H9 (cell line): ENCODE measurements around the gene POLR2L. TPM values are rescaled to one million over a fixed set of nuclear protein-coding genes. Genes with fewer than 3 reads are reported as not detected.

Source experiments
- DNase-seq: peaks from one replicate; pipeline ENCODE4 v3.0.0-alpha.2; 2017
- H2AFZ ChIP-seq: one replicate; pipeline ENCODE4 v1.6.1; 2013; ENCODE audit warnings: mild to moderate bottlenecking, low read length, control low read depth, moderate library complexity
- H2AK5ac ChIP-seq: 2 replicates; pipeline ENCODE4 v1.6.1; 2013; ENCODE audit warnings: low read length, control low read depth, mixed read lengths; ENCODE audit not compliant: insufficient read length
- H2BK120ac ChIP-seq: one replicate; pipeline ENCODE4 v1.6.1; 2013; ENCODE audit warnings: low read depth, mild to moderate bottlenecking, low read length, control low read depth, inconsistent platforms; ENCODE audit not compliant: poor library complexity, severe bottlenecking
- H2BK12ac ChIP-seq: 2 replicates; pipeline ENCODE4 v1.6.1; 2013; ENCODE audit warnings: low read length, control low read depth, mixed read lengths, low read depth; ENCODE audit not compliant: insufficient read length
- H2BK15ac ChIP-seq: 2 replicates; pipeline ENCODE4 v1.6.1; 2013; ENCODE audit warnings: low read depth, low read length, control low read depth
- H2BK20ac ChIP-seq: one replicate; pipeline ENCODE4 v1.6.1; 2013; ENCODE audit warnings: low read depth, mild to moderate bottlenecking, low read length, control low read depth, inconsistent platforms; ENCODE audit not compliant: poor library complexity, severe bottlenecking
- H2BK5ac ChIP-seq: 2 replicates; pipeline ENCODE4 v1.6.1; 2013; ENCODE audit warnings: low read length, control low read depth, mixed read lengths; ENCODE audit not compliant: insufficient read length
- H3K14ac ChIP-seq: 2 replicates; pipeline ENCODE4 v1.6.1; 2013; ENCODE audit warnings: low read length, control low read depth; ENCODE audit not compliant: insufficient read depth
- H3K18ac ChIP-seq: 2 replicates; pipeline ENCODE4 v1.6.1; 2013; ENCODE audit warnings: low read depth, mild to moderate bottlenecking, mixed read lengths, low read length, control low read depth; ENCODE audit not compliant: insufficient read length
- H3K23ac ChIP-seq: 2 replicates; pipeline ENCODE4 v1.6.1; 2013; ENCODE audit warnings: low read length, control low read depth, mixed read lengths, low read depth; ENCODE audit not compliant: insufficient read length
- H3K23me2 ChIP-seq: 2 replicates; pipeline ENCODE4 v1.6.1; 2013; ENCODE audit warnings: low read depth, mild to moderate bottlenecking, mixed read lengths, low read length, control low read depth; ENCODE audit not compliant: insufficient read length, poor library complexity, severe bottlenecking
- H3K27ac ChIP-seq: 2 replicates; pipeline ENCODE4 v1.5.1; 2013; ENCODE audit warnings: low read length, control low read depth, mixed read lengths, low read depth; ENCODE audit not compliant: insufficient read length
- H3K27me3 ChIP-seq: 2 replicates; pipeline ENCODE4 v1.6.1; 2013; ENCODE audit warnings: low read length, control low read depth, inconsistent platforms; ENCODE audit not compliant: insufficient read depth
- H3K4ac ChIP-seq: 2 replicates; pipeline ENCODE4 v1.6.1; 2013; ENCODE audit warnings: low read depth, mild to moderate bottlenecking, control low read depth, inconsistent platforms, low read length, moderate library complexity
- H3K4me1 ChIP-seq: 2 replicates; pipeline ENCODE4 v1.6.1; 2013; ENCODE audit warnings: low read length, control low read depth, inconsistent platforms; ENCODE audit not compliant: insufficient read depth
- H3K4me2 ChIP-seq: 2 replicates; pipeline ENCODE4 v1.6.1; 2013; ENCODE audit warnings: low read length, control low read depth, mixed read lengths; ENCODE audit not compliant: insufficient read length, insufficient read depth
- H3K56ac ChIP-seq: 2 replicates; pipeline ENCODE4 v1.6.1; 2013; ENCODE audit warnings: low read depth, mild to moderate bottlenecking, mixed read lengths, low read length, control low read depth; ENCODE audit not compliant: insufficient read length
- H3K79me1 ChIP-seq: 2 replicates; pipeline ENCODE4 v1.6.1; 2013; ENCODE audit warnings: low read depth, mild to moderate bottlenecking, moderate library complexity, low read length, control low read depth, inconsistent platforms; ENCODE audit not compliant: insufficient read depth, poor library complexity, severe bottlenecking
- H3K79me2 ChIP-seq: 2 replicates; pipeline ENCODE4 v1.6.1; 2013; ENCODE audit warnings: low read length, control low read depth, inconsistent platforms; ENCODE audit not compliant: insufficient read depth
- H3K9ac ChIP-seq: 2 replicates; pipeline ENCODE4 v1.6.1; 2013; ENCODE audit warnings: low read length, control low read depth, mixed read lengths; ENCODE audit not compliant: insufficient read length; ENCODE audit errors: extremely low read depth
- H3K9me3 ChIP-seq: one replicate; pipeline ENCODE4 v1.6.1; 2013; ENCODE audit warnings: low read depth, low read length, inconsistent platforms; ENCODE audit not compliant: control insufficient read depth
- H3T11ph ChIP-seq: one replicate; pipeline ENCODE4 v1.6.1; 2013; ENCODE audit warnings: mild to moderate bottlenecking, low read length, control low read depth, inconsistent platforms
- H4K20me1 ChIP-seq: one replicate; pipeline ENCODE4 v1.6.1; 2013; ENCODE audit not compliant: control insufficient read depth, insufficient read length, insufficient read depth
- H4K5ac ChIP-seq: 2 replicates; pipeline ENCODE4 v1.6.1; 2013; ENCODE audit warnings: low read depth, mild to moderate bottlenecking, mixed read lengths, low read length, control low read depth; ENCODE audit not compliant: insufficient read length
- H4K8ac ChIP-seq: replicated peaks from 2 replicates; pipeline ENCODE4 v1.6.1; 2013; ENCODE audit warnings: low read length, control low read depth, mixed read lengths, low read depth; ENCODE audit not compliant: insufficient read length
- H4K91ac ChIP-seq: 2 replicates; pipeline ENCODE4 v1.6.1; 2013; ENCODE audit warnings: low read depth, mild to moderate bottlenecking, moderate library complexity, mixed read lengths, low read length, control low read depth; ENCODE audit not compliant: insufficient read length
- H3K27ac Mint-ChIP-seq, 3 experiments: 2 replicates in 2 of 3; 3 replicates in 1 of 3; pipeline ENCODE4 v1.8.0; 2020 to 2021; ENCODE audit warnings: mixed read lengths in 3 of 3, mild to moderate bottlenecking in 1 of 3, moderate library complexity in 1 of 3
- H3K27me3 Mint-ChIP-seq: 2 replicates; pipeline ENCODE4 v1.8.0; 2021; ENCODE audit warnings: low read depth, mild to moderate bottlenecking, moderate library complexity, mixed read lengths
- H3K36me3 Mint-ChIP-seq, 3 experiments: 2 replicates in 2 of 3; 3 replicates in 1 of 3; pipeline ENCODE4 v1.8.0; 2020 to 2021; ENCODE audit warnings: low read depth in 3 of 3, mixed read lengths in 3 of 3; ENCODE audit not compliant: insufficient read depth in 1 of 3
- H3K4me1 Mint-ChIP-seq, 2 experiments: 2 replicates each; pipeline ENCODE4 v1.8.0; 2020; ENCODE audit warnings: mixed read lengths in 2 of 2
- H3K4me3 Mint-ChIP-seq, 2 experiments: 2 replicates in 1 of 2; 3 replicates in 1 of 2; pipeline ENCODE4 v1.8.0; 2020 to 2021; ENCODE audit warnings: mild to moderate bottlenecking in 2 of 2, mixed read lengths in 2 of 2, moderate library complexity in 1 of 2
- H3K9me3 Mint-ChIP-seq, 2 experiments: 2 replicates in 1 of 2; 3 replicates in 1 of 2; pipeline ENCODE4 v1.8.0; 2020; ENCODE audit warnings: mild to moderate bottlenecking in 2 of 2, mixed read lengths in 2 of 2, moderate library complexity in 1 of 2
- WGBS: extraction: QIAGEN DNeasy Blood & Tissue Kit; methylation state at CpG from one replicate; pipeline ENCODE4 v1.1.7; 2013; ENCODE audit warnings: missing lambda C conversion rate, low lambda C conversion rate, mixed read lengths; ENCODE audit not compliant: insufficient read length; ENCODE audit errors: extremely low coverage; 5-methylcytosine and 5-hydroxymethylcytosine counted together
- total RNA-seq: library from RNA; stranded (reverse); gene quantifications from 2 replicates; pipeline ENCODE4 v1.2.1, GENCODE V29; 2021
- TF ChIP-seq, protein P1 (sequence below): fragments of 200-600 bp; sonication (generic); conservative IDR thresholded peaks from 3 replicates; pipeline ENCODE4 v1.8.0; 2021; ENCODE audit warnings: antibody characterized with exemption, mild to moderate bottlenecking

Gene POLR2L
- total RNA-seq, 1 experiment from 2014 or later: 135 TPM

- peaks cover 23 to 33% of the 10 kb centered on the region in 2 experiments for H3K4me1 Mint-ChIP-seq
- H3K27me3 Mint-ChIP-seq: peaks cover 18% of the 10 kb centered on the region
- H4K91ac ChIP-seq: no peak overlapping the region
- H3K4me2 ChIP-seq: no peak overlapping the region
- H4K8ac ChIP-seq: no peak overlapping the region
- H2BK15ac ChIP-seq: no peak overlapping the region
- H3K27ac ChIP-seq: no peak overlapping the region
- H3K9me3 ChIP-seq: no peaks in the 10 kb centered on the region
- H3K27ac Mint-ChIP-seq: no peak overlapping the region
- H3K4me3 Mint-ChIP-seq: peak overlapping the region in 1 of 2 experiments; percentile 51; a peak in 2 of 5 replicates
- H3K79me2 ChIP-seq: no peaks in the 10 kb centered on the region
- H3K18ac ChIP-seq: no peak overlapping the region
- H3K36me3 Mint-ChIP-seq: peaks cover 0 to 26% (median 13%) of the 10 kb centered on the region in 3 experiments
- no peak overlapping the region for H2AK5ac ChIP-seq
- H2AFZ ChIP-seq: no peak overlapping the region
- TF ChIP-seq, protein P1, sequence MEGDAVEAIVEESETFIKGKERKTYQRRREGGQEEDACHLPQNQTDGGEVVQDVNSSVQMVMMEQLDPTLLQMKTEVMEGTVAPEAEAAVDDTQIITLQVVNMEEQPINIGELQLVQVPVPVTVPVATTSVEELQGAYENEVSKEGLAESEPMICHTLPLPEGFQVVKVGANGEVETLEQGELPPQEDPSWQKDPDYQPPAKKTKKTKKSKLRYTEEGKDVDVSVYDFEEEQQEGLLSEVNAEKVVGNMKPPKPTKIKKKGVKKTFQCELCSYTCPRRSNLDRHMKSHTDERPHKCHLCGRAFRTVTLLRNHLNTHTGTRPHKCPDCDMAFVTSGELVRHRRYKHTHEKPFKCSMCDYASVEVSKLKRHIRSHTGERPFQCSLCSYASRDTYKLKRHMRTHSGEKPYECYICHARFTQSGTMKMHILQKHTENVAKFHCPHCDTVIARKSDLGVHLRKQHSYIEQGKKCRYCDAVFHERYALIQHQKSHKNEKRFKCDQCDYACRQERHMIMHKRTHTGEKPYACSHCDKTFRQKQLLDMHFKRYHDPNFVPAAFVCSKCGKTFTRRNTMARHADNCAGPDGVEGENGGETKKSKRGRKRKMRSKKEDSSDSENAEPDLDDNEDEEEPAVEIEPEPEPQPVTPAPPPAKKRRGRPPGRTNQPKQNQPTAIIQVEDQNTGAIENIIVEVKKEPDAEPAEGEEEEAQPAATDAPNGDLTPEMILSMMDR: no peak
- peaks cover 22% of the 10 kb centered on the region for H3K23me2 ChIP-seq
- H3K79me1 ChIP-seq: no peaks in the 10 kb centered on the region
- H3K9ac ChIP-seq: no peak overlapping the region
- H3K23ac ChIP-seq: no peak overlapping the region
- no peak overlapping the region for H2BK12ac ChIP-seq
- no peak overlapping the region for H3T11ph ChIP-seq
- DNase-seq: no peak
- no peak overlapping the region for H4K5ac ChIP-seq
- no peak overlapping the region for H2BK20ac ChIP-seq
- no peaks in the 10 kb centered on the region for H4K20me1 ChIP-seq
- no peak overlapping the region for H3K14ac ChIP-seq
- H3K9me3 Mint-ChIP-seq: no peaks in the 10 kb centered on the region; a peak in 1 of 5 replicates
- H3K56ac ChIP-seq: no peak overlapping the region
- no peaks in the 10 kb centered on the region; the same call in 1 of the 2 replicates for H3K4me1 ChIP-seq
- no peaks in the 10 kb centered on the region; the same call in 1 of the 2 replicates for H3K27me3 ChIP-seq
- H2BK120ac ChIP-seq: no peak overlapping the region
- WGBS: no CpG with 5 or more reads among the region's 11 CpGs
- no peak overlapping the region for H3K4ac ChIP-seq
- no peak overlapping the region for H2BK5ac ChIP-seq
Measured at GRCh38 chr11:824942-825341, 17.4 kb downstream of the POLR2L start.
